NCI-H1048 (cell line): ENCODE results near the gene CHRNA4.
"Not testable (repeated sequence)": the region's sequence is repeated elsewhere in the genome, so short reads cannot be mapped to it uniquely, and the experiment has no call there.

Experiments used
- DNase-seq: peaks from one replicate; lab custom pipeline; 2025; lab: John Stamatoyannopoulos, UW

CHRNA4 gene

GRCh38 chr20:63348828-63349515 is 12.2 kb downstream of the CHRNA4 start:
- DNase-seq: no peak

GRCh38 chr20:63347950-63348827 is 13.0 kb downstream of the CHRNA4 start:
- no peak for DNase-seq

DNA sequence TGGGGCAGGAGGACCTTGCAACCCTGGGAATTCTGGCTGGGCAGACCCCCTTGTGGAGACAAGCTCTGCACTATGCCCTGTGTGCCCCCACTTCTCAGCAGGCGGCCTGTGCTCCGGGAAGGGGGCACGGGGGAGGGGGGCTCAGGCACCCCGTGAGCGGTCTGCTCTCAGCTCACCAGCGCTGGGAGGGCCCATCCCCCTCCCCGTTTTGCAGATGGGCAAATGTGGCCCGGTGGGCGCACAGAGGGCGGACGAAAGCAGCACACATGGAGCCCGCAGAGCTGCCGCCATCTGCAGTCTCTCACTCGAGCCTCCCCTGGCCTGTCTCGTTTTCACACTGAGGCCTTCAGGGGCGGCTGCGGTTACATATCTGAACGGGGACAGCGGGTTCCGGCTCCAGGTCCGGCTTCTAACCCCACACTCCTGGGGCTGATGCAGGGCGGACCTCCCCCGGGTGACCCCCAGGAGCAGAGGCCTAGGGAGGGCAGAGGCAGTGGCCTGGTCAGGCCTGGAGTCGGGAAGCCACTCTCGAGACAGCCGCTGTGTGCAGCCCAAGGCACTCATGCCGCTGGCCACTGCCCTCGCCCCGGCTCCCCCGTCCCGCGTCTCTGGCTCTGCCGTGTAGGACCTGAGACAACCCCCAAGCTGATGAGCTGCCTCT is 13.9 kb downstream of the CHRNA4 start:
- no peak for DNase-seq

DNA sequence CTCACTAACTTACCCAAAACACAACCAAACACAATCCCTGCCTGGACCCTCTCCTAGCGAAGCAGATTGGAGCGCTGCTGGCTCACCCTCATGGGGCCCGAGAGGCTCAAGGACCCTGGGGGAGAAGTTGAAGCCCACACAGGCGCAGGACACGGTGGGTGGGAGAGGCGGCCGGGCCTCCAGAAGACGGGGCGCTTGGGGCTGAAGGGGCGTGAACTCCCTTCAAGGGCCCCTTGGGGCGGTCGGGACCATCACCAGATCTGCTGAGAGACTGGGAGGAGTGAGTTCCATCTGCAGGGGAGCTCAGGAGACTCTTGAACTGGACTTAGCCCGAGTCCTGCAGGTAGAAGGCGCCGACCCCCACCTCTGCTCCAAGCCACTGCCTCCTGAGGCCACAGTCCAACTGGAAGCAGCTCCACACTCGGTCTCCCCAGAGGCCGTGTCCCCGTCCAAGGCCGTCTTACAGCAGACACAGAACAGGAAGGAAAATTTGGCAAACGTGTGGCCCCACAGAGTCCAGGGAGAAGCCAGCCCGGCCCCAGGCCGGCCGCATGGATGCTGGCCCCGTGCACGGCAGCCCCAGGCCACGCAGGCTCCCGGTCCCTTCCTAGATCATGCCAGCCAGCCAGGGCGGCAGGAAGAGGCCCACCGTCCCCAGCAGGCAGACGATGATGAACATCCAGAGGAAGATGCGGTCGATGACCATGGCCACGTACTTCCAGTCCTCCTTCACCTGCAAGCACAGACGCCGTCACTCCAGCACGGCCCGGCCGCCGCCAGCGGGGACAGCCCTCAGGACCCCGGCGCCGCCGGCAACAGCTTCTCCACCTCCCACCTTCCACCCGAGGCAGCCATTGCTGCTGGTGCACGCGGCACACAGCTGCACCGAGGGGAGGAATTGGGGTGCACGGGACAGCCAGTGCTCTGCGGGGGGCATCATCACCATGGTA is 14.7 kb downstream of the CHRNA4 start:
- DNase-seq: no peak

DNA sequence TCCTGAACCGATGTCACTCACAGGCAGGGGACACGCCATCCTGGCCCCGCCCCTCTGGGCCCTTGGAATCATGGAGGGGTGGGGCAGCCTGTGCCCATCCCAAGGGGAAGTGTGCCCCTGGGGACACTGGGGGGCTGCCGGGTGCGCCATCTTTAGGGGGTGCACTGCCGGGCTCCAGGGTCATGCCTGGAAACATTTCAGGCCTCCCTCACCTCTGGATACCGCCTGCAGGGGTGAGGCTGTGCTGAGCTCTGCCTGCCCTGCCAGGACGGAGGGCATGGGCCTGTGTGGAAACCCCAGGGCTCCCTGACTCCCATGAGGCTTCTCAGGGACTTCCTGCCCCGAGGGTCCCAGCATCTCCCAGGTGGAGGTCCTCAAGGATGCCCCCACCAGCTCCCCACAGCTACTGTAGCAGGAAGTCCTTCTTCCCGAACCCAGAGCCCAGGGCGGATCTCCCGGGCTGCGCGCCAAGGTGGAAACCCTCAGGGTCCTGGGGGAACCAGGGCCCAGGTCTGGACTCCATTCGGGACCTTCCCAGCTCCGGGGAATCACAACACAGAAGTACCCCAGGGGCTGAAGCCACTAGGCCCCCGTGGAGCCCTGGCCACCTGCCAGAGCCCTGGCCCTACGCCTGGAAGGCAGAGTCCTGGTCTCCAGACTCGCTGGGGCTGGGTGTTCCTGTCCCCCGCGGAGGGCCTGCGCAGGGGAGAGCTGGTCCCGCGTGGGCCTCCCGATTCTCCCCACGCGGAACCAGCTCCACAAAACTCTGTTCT is 15.6 kb downstream of the CHRNA4 start:
- DNase-seq: no peak

GRCh38 chr20:63344616-63345327 is 16.4 kb downstream of the CHRNA4 start:
- no peak for DNase-seq

DNA sequence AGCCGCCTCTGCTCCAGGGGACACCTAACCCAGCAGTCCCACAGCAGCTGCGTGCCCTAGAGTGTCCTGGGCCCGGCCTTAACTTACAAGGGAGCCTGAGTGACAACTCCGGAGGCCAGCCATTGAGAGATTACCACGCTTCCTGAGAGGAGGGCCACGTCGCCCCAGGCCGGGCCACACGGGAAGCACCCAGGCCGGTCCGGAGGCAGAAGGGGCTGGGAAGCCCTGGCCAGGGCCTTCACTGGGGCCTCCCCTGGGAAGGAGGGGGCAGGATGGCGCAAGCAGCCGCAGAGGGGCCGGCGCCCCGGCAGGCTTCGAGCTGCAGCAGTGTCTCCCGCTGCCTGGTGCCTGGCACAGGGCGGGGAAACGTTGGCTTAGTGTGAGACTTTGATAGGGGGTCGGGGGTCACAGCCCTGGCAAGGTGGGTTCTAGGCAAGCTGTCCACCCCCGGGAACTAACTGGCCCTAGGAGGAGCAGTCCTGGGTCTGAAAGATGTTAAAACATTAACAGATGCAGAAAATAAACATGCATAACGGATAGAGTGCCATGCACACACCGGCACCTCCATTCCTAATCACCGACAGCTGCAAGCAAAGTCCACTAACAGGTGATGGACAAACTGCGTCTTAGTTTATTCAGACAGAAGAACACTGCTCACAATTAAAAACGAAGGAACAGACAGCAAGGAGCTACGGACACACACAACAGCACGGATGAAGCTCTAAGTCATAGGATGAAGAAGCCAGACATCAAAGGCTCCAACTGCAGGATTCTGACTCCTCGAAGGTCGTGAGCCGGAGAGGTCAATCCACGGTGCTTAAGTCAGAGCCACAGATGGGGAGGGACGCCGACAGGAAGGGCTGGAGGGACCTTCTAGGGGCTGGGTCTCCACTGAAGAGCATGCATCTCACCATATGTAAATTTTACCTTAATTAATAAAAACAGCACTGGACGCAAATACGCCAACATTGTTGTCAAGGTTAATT is 17.4 kb downstream of the CHRNA4 start:
- DNase-seq: no peak

GRCh38 chr20:63342561-63343459 is 18.3 kb downstream of the CHRNA4 start:
- DNase-seq: no peak

- not testable (repeated sequence) for DNase-seq
These were observed 20.9 kb downstream of the CHRNA4 start for GRCh38 chr20:63340158-63340688.

GRCh38 chr20:63339154-63340094 is 21.7 kb downstream of the CHRNA4 start:
- not testable (repeated sequence) for DNase-seq

- no peak for DNase-seq
These were observed 23.2 kb downstream of the CHRNA4 start for GRCh38 chr20:63337786-63338420.

- no peak for DNase-seq
These were observed 24.9 kb downstream of the CHRNA4 start for GRCh38 chr20:63336232-63336752.

- no peak for DNase-seq
These were observed 25.4 kb downstream of the CHRNA4 start for GRCh38 chr20:63335711-63336110.

DNA sequence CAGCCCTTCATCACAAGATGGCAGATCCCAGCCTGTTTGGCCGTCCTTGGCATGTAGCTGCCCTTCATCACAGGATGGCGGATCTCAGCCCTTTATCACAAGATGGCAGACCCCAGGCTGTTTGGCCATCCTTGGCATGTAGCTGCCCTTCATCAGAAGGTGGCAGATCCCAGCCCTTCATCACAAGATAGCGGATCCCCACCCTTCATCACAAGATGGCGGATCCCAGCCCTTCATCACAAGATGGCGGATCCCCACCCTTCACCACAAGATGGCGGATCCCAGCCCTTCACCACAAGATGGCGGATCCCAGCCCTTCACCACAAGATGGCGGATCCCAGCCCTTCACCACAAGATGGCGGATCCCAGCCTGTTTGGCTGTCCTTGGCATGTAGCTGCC is 26.1 kb downstream of the CHRNA4 start:
- DNase-seq: not testable (repeated sequence)

- DNase-seq: no peak
These were observed 26.8 kb downstream of the CHRNA4 start for GRCh38 chr20:63334356-63334755.
